ENCODE measurements around the gene UST.
"Not testable (repeated sequence)": the region's sequence is repeated elsewhere in the genome, so short reads cannot be mapped to it uniquely, and the experiment has no call there.

Gene UST

DNA sequence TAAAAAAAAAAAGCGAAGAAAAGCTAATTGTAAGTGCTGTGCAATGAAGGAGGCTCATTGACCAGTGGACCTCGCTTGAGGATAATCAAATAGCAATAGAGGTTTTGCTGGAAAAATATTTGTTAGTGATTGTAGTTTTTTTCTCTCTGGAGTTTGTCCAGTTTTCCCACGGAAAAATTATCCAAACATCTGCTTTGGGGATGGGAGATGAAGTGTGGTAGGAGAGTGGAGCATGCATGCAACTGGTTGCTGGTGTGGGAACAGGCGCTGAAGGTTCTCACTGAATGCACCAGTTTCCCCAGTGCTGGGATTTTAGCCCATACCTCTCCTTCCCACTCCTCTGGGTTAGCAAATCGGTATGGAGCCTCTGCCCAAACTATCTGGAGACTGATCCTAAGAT, 288.9 kb downstream of the UST start:
- DNase-seq (ENCODE audit: low read depth in 3 of 3): no peak

DNA sequence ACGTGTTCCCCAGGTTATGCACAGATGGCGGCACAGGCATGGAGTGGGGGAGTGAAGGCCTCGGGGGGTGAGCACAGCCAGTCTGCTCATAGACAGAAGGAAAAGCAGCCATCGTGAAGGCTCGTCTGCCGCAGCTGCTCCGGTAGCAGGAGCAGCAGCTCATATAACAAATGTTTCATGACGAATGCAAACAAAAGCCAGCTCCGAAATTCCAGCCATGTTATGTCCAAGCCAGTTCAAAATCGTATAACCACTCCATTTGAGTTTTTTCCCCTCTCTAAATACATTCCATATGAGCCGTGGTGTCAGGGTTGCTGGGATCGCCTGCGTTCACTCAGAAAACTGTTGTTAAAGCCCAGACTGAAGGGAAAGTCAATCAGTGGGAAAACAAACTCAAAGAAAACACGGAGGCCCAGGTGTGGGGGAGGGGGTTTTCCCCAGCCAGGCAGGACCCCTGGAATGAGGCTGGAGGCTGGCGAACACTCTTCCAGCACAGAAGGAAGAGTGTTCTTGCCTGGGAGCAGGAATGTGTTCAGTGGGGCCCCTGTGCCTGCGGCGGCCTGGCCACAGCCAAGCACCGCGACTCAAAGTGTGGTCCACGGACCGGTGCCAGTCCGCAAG, 290.3 kb downstream of the UST start:
- DNase-seq (ENCODE audit: low read depth in 3 of 3): no peak

DNA sequence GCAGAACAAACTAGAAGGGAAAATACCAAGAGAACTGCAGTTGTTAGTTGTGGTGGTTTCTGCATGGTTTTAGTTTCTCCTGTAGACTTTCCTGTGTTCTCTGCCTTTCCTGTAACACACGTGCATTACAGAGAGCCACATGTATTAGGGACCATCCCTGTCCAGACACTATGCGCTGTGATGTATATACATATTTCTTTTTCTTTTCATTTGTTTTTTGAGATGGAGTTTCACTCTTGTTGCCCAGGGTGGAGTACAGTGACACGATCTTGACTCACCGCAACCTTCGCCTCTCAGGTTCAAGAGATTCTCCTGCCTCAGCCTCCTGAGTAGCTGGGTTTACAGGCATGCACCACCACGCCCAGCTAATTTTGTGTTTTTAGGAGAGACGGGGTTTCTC, 292.2 kb downstream of the UST start:
- not testable (repeated sequence) for DNase-seq (ENCODE audit: low read depth in 3 of 3)

DNA sequence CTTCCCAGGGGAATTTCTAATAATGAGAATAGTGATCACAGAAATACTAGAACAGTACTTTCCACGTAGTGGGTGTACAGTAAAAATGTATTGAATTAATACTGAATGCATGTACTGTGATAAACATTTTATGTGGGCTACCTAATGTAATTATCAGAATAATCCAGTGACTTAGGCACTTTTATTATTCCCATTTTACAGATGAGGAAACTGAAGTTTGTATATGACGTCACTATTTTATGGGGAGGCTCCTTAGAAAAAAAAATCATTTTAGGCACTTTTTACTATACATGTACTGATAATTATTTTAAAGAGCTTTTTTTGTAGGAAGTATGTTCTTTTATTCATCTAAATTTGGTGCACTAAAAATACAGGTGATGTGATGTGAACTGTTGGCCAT, 295.1 kb downstream of the UST start:
- no peak for DNase-seq (ENCODE audit: low read depth in 3 of 3)

DNA sequence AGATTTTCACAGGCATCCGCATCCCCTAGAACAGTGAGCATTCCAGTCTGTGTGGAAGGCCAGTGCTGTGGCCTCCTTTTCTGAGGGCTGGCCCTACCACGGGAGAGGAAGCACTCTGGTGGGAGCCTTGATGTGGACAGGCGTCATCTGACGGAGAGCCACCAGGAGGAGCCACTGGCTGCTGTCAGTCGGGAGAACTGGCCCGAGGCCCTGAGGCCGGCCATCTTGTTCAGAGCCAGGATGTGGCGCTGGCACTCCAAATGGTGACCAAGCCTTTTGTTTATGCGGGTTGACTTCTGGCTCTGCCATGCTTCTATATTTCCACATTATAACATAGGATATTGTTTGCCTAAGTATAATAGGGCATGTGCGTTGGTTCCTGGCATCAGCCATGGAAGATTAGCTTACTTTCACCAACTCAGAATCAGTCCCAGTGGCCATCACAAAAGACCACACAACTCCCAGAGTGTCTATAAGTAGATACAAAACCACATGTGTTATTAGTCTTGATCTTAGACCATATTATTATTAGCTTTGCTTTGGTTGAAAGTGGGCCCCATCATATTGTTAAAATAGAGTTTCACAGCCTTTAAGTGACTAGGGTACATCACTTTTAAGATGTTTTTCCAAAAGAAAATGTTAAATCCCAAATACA, 296.8 kb downstream of the UST start:
- DNase-seq (ENCODE audit: low read depth in 3 of 3): no peak

DNA sequence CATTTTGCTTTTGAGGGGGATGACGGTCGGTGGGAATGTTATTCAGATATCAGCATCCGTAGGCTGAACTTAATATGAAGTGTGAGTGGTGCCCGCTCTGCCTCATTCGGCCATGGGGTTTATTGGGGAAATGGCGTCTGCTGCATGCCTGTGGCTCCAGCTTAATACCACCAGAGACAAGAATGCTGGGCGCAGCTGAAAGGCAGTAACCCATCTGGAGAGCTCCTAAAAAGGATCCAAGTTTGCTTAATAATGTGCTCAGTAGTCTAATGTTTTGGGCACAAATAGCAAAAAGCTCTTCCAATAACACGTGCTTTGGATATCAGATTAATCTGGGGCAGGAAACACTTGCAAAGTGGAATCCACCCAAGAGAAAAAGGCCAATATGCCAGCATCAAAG, 297.7 kb downstream of the UST start:
- no peak for DNase-seq (ENCODE audit: low read depth in 3 of 3)

DNA sequence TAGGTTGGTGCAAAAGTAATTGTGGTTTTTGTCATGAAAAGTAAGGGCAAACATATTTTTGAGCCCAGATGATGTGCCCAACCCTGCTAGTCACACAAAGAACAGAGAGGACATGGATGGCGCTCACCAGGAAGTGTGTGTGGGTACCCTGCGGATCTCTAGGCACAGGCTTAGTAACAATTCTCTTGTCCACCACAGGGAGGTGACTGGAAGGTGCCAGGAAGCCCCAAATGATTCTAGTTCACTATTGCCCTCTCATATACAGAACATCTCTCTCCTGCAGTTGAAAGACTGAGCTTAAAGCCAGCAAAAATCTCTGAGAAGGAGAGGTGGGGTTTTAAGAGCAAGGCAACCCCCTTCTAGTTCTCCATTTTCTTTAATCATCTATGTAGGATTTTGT, 298.6 kb downstream of the UST start:
- DNase-seq (ENCODE audit: low read depth in 3 of 3): no peak

DNA sequence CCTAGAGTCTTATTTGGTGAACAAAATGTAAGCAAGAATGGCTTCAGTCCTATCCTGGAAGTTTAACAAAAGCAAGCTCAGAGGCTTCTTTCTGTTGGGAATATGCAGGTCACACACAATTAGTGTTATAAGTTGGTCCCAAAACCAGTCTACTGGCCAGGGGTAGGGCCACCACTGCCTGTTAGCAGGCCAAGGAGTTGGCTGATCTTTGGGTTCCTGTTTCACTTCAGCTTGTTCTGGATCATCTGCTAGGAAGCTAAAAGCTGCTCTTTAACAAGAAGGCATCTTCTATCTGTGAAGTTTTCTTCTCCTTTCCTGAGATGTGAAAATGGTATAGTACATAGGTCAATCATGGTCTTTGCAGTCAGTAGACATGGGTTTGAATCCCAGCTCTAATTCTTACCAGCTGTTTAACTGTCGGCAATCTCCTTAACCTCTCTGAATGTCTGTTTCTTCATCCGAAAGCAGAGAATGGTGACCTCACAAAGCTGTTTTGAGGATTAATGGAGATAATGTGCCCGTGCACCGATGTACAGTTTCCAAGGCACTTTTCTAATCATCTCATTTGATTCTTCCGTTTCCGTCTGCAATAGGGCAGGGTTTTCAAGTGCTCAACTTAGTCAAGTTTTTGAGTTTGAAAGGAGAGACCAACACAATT, 299.5 kb downstream of the UST start:
- no peak for DNase-seq (ENCODE audit: low read depth in 3 of 3)

DNA sequence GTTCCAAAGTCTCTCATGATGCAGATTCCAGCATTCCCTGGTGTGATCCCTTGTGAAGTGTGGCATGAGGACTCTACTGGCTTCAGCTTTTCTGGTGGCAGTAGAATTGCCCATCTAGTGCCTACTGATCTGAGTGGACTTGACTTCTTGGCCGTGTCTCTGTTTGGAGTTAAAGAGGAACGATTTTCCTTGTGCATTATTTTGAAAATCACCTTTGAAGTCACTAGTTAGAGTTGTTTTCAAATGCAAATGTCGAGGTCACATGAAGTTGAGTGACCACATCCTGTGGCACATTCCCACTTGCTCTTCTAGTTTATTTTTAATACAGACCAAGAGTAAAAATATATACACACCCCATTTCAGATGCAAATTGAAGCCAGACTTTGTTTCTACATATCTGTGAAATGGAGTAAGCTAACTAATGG, 300.0 kb downstream of the UST start:
- no peak for DNase-seq (ENCODE audit: low read depth in 3 of 3)

DNA sequence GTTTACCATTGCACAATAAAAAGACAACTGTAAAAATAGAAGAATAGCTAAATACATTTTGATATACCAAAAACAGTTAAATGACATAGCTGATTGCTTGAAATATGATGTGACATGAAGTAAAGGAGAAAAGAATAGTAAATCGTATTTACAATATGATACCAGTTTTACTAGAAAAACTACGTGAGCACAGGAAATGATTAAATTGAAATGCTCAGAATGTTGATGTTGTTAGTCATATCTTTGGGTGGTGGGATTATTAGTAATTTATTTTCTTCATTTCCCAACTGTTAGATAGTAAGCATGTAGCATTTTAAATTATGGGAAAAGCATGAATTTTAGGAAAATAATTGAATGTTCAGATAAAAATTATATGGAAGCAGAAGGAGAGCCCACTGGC, 302.4 kb downstream of the UST start:
- DNase-seq (ENCODE audit: low read depth in 3 of 3): no peak

DNA sequence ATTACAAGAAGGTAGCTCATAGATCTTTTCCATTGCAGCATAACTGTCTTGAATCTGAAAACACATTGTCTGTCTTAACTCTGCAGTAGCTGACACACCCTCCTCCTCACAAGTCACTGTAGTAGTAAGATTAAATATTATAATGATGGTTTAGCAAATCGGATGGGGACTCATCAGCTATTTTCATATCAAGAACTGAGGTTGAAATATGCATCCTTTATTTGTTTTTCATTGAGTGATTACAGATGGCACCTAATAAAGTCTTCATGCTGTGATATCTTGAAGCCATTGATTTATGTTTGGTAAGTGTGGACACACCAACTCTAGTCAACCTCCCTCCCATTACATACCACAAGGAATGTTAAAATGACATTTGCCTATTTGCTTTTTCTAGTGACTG, 303.3 kb downstream of the UST start:
- DNase-seq (ENCODE audit: low read depth in 3 of 3): no peak

DNA sequence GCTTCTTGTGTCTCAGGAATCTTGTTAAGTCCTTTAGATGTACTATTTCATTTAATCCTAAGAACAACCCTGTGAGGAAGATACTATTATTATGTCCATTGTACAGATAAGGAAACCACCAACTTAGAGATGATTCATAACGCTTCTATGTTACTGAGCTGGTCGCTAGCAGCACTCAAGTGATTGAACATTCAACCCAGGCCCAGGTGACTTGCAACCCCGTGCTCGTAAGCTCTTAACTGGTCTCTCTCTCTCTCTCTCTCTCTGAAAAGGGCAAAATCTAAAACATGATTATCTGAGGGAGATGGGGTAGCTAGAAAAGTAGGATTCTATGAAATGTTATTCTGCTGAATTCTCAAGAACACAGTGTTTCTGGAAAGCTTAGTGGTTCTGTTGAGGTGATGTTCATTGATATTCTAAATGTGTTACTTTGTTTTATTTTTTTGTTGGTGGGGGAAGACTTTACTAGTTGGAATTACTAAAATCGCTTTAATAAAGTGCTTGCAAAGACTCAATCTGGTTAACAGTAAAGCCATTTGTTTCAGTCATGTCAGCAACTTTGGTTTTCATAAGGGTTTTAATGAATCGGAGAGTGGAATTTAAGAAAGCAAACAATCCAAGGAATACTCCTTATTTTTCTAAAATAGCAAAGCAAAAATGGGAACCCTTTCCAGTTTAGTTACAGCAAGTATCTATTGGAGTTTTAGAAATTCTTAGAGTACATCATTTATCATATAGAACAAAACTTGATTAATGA, 305.7 kb downstream of the UST start:
- DNase-seq (ENCODE audit: low read depth in 3 of 3): no peak

DNA sequence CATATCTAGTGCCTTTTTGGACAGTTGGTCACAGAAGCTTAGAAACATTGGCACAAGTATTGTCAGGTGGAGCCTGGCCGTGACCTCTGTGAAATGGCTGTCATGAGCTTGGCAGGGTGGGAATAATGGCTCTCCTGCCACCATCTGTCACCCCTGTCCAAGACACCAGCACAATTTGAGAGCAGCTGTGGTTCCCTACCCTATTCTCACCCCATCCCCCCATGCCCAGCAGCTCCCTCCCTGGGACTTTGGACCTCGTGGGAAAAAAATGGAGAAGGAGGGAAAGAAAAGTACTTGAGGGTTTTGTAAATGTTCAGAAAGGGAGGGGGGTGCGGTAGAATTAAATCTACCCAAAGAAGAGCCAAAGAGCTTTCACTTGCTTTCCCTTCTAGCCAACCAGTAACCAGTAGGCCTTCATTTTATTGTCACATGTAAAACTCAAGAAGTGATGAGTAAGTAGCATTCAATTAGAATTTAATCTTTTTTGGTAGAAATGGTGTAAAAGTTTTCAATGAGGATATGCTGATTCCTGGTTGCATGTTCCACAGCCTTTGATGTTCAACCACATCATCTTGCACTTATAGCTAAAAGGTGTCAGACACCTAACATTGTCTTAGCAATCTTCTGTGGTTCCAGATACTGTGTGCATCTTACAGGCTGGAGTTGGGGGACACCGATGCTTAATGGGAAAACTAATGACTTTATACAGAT, 307.2 kb downstream of the UST start:
- no peak for DNase-seq (ENCODE audit: low read depth in 3 of 3)

DNA sequence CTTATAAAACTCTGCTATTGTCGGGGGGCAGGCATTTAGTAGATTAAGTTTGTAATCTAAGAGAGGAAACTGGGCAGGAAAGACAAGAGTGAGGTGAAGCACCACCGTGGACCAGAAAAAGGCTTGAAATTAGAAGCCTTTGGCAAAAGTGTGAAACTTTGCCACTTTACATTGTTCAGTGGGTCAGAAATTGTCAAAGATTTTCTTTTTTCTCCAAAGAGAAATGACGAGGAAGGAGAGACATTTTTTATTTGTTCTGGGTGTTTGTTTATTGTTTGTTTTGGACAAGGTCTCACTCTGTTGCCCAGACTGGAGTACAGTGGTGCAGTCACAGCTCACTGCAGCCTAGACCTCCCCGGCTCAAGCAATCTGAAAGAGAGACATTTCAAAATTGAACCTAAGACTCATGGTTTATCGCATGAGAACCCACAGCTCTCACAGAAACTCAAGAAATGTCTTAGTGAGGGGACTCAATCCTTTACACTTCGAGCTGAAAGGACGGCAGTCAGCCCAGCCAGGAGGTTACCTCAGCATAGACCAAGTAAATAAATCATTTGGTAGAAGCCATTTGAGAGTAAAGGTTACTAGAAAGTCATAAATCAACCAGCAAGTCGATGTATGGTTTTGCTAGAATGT, 307.8 kb downstream of the UST start:
- DNase-seq (ENCODE audit: low read depth in 3 of 3): no peak

DNA sequence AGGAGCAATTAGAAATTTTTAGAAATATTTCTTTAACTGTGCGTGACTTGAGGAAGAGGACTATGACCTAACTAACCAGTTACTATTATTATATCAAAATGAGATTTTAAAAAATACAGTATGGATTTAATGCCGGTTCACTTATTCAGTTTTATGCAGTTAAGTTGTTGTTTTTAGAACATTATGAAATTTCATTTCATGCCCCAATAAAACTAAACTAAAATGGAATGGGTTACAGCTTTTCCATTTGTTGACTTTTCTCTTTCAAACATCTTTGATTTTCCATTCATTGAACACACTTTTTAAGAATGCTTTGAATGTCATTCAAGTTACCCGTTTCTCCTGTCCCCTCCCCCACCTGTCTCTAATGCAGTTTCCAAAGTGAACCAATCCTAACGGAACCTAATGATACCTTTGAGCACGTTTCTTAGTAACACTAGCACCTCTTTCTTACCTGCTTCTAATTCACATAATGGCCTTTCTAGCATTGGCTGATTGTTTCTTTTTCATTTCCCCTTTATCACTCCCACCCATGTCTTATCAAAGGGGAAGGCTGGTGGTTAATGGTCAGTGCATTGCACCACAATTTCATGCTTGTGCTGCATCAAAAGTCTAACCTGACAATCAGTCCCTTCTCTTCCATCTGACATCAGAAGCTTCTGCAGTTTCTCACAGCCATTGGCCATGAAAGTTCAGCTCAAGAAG, 308.5 kb downstream of the UST start:
- no peak for DNase-seq (ENCODE audit: low read depth in 3 of 3)

DNA sequence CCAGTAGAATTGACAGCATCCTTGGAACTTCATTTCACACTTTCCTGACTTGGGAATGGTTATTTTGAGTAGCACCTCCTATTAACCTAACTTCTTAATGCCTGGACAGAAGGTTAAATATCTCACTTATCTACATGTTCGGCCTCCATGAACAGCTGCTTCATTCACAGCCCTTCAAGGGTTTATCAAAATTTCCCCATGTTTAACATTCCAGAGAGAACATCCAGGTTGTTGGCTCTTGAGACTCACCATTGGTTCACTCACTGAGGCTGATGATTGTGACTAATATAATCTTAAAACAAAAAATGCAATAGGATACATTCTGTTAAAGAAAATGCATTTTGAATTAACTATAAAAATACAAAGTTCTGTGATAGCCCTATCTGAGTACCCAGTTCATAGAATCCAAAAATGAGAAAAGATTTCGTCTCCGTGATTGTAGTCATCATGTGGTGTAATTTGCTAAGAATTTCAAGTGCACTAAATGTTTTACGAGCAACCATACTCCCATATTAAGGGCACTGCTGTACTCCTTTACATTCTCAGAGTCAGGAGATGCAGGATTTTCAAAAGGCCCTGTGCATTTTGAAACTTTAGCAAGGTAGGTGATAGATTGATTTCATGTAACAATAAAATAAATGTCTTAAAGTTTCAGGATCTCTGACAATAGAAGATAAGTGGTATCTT, 310.1 kb downstream of the UST start:
- no peak for DNase-seq (ENCODE audit: low read depth in 3 of 3)

DNA sequence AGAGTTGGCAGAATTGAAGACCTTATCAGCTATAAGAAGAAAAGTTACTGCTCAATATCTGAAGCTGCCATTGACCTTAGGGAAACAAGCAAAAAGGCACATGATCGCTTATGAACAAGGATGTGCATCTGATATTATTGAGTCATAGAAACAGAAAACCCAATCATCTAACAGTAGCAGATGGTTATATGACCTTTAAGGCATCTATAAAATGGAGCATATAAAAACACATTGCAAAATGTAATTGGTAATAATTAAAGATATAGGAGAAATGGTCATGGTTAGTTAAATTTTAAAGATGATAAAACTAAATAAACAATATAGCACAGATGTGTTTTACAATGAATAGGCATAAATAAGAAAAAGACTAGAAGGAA, 310.6 kb downstream of the UST start:
- DNase-seq (ENCODE audit: low read depth in 3 of 3): no peak

DNA sequence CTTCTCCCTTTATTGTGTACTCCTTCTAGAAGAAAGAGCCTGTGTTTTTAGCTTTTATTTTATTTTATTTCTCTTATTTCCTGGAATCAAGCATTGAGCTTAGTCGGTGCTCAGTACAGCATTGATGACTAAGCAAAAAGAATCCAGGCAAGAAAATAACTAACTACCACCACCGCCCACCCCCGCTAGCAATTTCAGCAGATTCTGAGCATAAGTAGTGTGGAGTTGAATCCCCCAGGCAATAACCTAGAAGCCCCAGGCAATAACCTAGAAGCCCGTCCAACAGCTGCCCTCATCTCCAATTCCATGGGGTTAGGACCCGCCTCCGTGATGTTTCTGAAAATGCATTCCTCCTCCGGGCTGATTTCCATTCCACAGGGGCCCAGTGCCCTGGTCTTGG, 312.7 kb downstream of the UST start:
- no peak for DNase-seq (ENCODE audit: low read depth in 3 of 3)

DNA sequence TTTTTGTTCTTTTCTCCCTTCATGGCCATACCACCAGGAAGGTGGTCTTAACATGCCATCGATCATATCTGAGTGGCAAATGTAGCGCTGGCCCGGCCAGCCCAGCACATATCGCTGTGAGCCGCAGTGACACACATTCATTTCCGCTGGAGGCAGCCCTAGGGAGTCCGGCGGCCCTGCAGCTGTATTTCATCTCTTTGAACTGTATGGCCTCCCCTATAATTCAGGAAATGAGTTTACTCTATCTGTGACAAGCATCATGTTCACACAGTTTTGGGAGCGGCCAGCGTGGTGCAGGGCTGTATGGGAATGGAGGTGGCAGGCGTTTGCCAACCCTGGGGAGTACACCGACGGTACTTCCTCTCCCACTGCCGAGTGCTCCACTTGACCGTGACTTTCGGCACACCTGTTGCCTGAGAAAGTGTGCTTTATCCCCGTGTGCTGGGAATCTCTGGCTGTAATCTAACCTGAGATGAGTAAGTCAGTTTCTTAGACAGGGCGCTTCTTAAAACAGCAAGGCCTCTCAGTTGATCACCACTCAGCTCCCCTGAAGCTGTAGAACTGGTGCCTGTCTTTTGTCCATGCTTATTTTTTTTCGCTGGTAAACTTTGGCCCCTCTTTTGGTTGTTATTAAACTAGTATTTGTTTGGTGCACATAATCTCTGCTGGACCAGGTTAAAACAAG, 313.6 kb downstream of the UST start:
- DNase-seq (ENCODE audit: low read depth in 3 of 3): peak in 1 of 3 donors; percentile 31

Measured in stimulated activated CD4-positive, alpha-beta T cell treated with anti-CD3 and anti-CD28 coated beads, TNF-alpha, amount 100 ng/mL, for 48 hours (primary cell).